Activated naive CD8-positive, alpha-beta T cell treated with anti-CD3 and anti-CD28 coated beads, Interleukin-2, amount 10 ng/mL, durations not matched to agents 7 days and 5 days (primary cell): Measurements from ENCODE around the gene BAG2. TPM values are rescaled to one million over a fixed set of nuclear protein-coding genes. Genes with fewer than 3 reads are reported as not detected.
A peak's percentile ranks its signal among the peaks of the same experiment; 100 is the strongest.

Experiments used
- ATAC-seq: fragments of 150-1000 bp; cut with Tn5 transposase; one replicate; pipeline ENCODE4 v1.10.0; 2021; ENCODE audit warnings: low read depth, moderate library complexity
- POLR2A ChIA-PET: fragments of 350-600 bp; sonication (Branson Sonifier 250); formaldehyde crosslinking; loops from one replicate; lab custom pipeline; 2021; ENCODE audit warnings: antibody characterized with exemption; lab: Charles Lee
- DNase-seq: peaks from one replicate; pipeline ENCODE4 v3.0.0; 2021
- H3K27ac Mint-ChIP-seq: one replicate; pipeline ENCODE4 v1.8.0; 2022; ENCODE audit warnings: mild to moderate bottlenecking, mixed read lengths
- H3K27me3 Mint-ChIP-seq: one replicate; pipeline ENCODE4 v1.8.0; 2022; ENCODE audit warnings: mild to moderate bottlenecking, moderate library complexity, mixed read lengths
- H3K36me3 Mint-ChIP-seq: one replicate; pipeline ENCODE4 v1.8.0; 2021; ENCODE audit warnings: mild to moderate bottlenecking, mixed read lengths
- H3K4me1 Mint-ChIP-seq: one replicate; pipeline ENCODE4 v1.8.0; 2021; ENCODE audit warnings: mixed read lengths
- H3K4me3 Mint-ChIP-seq: one replicate; pipeline ENCODE4 v1.8.0; 2022; ENCODE audit warnings: mild to moderate bottlenecking, moderate library complexity, mixed read lengths
- H3K9me3 Mint-ChIP-seq: one replicate; pipeline ENCODE4 v1.8.0; 2021; ENCODE audit warnings: mixed read lengths
- total RNA-seq, 2 experiments: library from RNA; stranded (reverse); gene quantifications; one replicate each; pipeline ENCODE4 v1.2.3, GENCODE V29; 2021

BAG2 gene
- total RNA-seq, 2 experiments from 2014 or later: 7.3 to 7.6 TPM

- H3K27me3 Mint-ChIP-seq: peaks cover 46% of the 10 kb centered on the region
- DNase-seq: no peak
- no peaks in the 10 kb centered on the region for H3K9me3 Mint-ChIP-seq
- H3K4me1 Mint-ChIP-seq: peaks cover 9% of the 10 kb centered on the region
- no peak overlapping the region for H3K27ac Mint-ChIP-seq
- POLR2A ChIA-PET: no interaction called here
- peaks cover 5% of the 10 kb centered on the region for H3K36me3 Mint-ChIP-seq
- no peak for ATAC-seq
- H3K4me3 Mint-ChIP-seq: peak overlapping the region; percentile 39
Measured at GRCh38 chr6:57220083-57220703, 48.1 kb downstream of the BAG2 start.

- Mint-ChIP-seq H3K36me3 (peaks cover 3% of the 10 kb centered on the region), H3K4me1 (peaks cover 9% of the 10 kb centered on the region), H3K9me3 (no peaks in the 10 kb centered on the region), H3K27me3 (peaks cover 51% of the 10 kb centered on the region), H3K4me3 (peak overlapping the region; percentile 93), H3K27ac (peak overlapping the region; percentile 83)
- POLR2A ChIA-PET: interaction anchor here (1.0 to 1.5 kb wide), 4 partner anchors 10 to 49 kb away, joined by 3 to 6 read pairs (median 4); partner anchors contain the start of gene BAG2
- ATAC-seq (peak; percentile 50), DNase-seq (no peak)
Measured at GRCh38 chr6:57221191-57221935, 49.2 kb downstream of the BAG2 start.

DNA sequence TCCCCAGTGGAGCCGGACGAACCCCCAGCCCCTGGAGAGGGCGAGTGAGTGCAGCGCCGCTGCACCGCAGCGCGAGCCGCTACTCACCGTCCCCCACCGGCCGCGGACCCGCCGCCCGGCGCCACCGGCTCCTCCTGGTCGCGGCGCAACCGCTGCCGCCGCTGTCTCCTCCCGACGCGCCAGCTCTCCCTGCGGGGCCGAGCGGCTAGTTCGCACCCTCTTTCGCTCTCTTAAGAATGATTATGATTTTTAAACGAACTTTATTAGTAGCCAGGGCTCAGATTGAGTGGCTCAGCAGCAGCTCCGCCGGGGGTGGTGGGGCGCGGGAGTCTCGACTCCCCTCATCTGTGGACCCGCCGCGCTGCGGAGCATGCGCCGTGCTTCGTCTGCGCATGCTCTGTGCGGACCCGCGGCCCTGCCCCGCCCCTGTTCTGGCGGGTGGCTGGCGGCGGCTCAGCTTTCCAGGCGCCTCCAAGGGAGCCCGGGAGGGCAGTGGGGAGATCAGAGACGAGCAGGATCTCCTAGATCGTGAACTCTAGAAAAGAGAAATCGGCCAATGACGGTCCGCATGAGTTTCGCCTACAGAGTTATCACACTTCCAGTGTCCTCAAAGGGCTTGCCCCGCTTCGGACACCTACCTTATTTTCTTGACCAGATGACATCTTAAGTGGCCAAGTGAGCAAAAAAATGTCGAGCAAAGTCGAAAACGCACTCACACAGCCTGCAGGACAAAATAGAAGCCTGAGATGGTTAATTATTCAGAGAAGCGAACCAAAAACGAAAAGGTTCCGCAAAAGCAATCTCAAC lies 50.0 kb downstream of the BAG2 start, which contains the start of gene RAB23:
Gene RAB23, minus strand, starts transcription at position 372 of the 807 bp plus-strand sequence. CDS start 11,927 bp downstream, outside the sequence.
- DNase-seq (peak; percentile 92), ATAC-seq (peak; percentile 91)
- peak within 1 kb of the TSS; percentile 99 for H3K4me3 Mint-ChIP-seq
- POLR2A ChIA-PET: interaction anchor here (1.0 to 1.5 kb wide), 4 partner anchors 10 to 50 kb away, joined by 3 to 6 read pairs (median 4); partner anchors contain the start of gene BAG2
- peaks cover 6% of the 10 kb centered on the region for H3K4me1 Mint-ChIP-seq
- H3K36me3 Mint-ChIP-seq: peaks cover 1% of the 10 kb centered on the region
- H3K9me3 Mint-ChIP-seq: no peaks in the 10 kb centered on the region
- peaks cover 51% of the 10 kb centered on the region for H3K27me3 Mint-ChIP-seq
- H3K27ac Mint-ChIP-seq: peak within 1 kb of the TSS; percentile 92

DNA sequence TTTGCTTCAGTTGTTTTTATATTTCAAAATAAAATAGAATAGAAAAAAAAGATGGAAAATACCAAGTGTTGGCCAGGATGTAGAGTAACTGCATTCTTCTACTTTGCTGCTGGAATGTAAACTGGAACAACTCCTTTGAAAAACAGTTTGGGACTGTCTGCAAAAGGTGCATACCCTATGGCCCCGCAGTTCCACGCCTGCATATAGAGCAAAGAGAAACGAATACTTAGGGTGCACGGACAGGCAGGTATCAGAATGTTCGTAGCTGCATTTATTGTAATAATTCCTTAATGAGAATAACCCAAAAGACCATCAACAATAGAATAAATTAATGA lies 50.6 kb downstream of the BAG2 start:
- Mint-ChIP-seq H3K27ac (no peak overlapping the region), H3K9me3 (no peaks in the 10 kb centered on the region), H3K36me3 (peaks cover 1% of the 10 kb centered on the region), H3K4me3 (peak overlapping the region; percentile 99), H3K4me1 (peaks cover 6% of the 10 kb centered on the region), H3K27me3 (peaks cover 48% of the 10 kb centered on the region)
- DNase-seq (no peak), ATAC-seq (no peak)
- POLR2A ChIA-PET: interaction anchor here (1.4 to 1.5 kb wide), 2 partner anchors 11 to 50 kb away, joined by 5 to 6 read pairs; partner anchors contain the start of gene BAG2

GRCh38 chr6:57224769-57225515 lies 52.8 kb downstream of the BAG2 start:
- Mint-ChIP-seq H3K36me3 (peaks cover 1% of the 10 kb centered on the region), H3K4me3 (no peak overlapping the region), H3K27ac (no peak overlapping the region), H3K9me3 (no peaks in the 10 kb centered on the region), H3K4me1 (peaks cover 6% of the 10 kb centered on the region), H3K27me3 (peaks cover 38% of the 10 kb centered on the region)
- ATAC-seq: no peak
- no peak for DNase-seq
- POLR2A ChIA-PET: no interaction called here

DNA sequence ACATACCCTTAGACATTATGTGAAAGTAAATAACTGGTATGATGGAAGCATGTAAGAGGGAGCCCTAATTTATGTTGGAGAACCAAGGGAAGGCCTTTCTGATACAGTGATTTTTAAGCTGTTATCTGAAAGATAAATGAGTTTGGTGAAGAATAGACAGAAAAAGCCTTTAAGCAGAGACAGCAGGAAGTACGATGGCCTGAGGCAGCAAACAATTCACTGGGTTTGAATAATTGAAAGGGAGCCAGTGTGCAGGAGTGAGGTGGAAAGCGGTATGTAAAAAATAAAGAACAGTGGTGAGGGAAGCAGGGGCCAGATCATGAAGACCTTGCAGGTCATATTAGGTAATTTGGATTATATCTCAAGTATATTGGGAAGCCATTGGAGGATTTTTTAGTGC lies 54.1 kb downstream of the BAG2 start:
- H3K27ac Mint-ChIP-seq: no peak overlapping the region
- peaks cover 5% of the 10 kb centered on the region for H3K4me1 Mint-ChIP-seq
- no peak for DNase-seq
- no peak overlapping the region for H3K4me3 Mint-ChIP-seq
- H3K36me3 Mint-ChIP-seq: peaks cover 1% of the 10 kb centered on the region
- peaks cover 38% of the 10 kb centered on the region for H3K27me3 Mint-ChIP-seq
- H3K9me3 Mint-ChIP-seq: no peaks in the 10 kb centered on the region
- ATAC-seq: no peak
- POLR2A ChIA-PET: no interaction called here

Other genes with a start within 250 kb of the BAG2 start
- gene BEND6, start 217.2 kb upstream of the BAG2 start, total RNA-seq: not detected
- 10 to 100 TPM; 15.1 to 16.4 TPM for gene KIAA1586, start 125.6 kb upstream of the BAG2 start, total RNA-seq
- gene ZNF451, start 82.1 kb upstream of the BAG2 start, total RNA-seq: 10 to 100 TPM; 68.0 to 68.2 TPM
- 1 to 10 TPM; 1.9 to 2.1 TPM for gene RAB23, start 50.0 kb downstream of the BAG2 start, total RNA-seq
- gene PRIM2, start 145.3 kb downstream of the BAG2 start, total RNA-seq: 10 to 100 TPM; 29.3 to 32.9 TPM